H1 (cell line): ENCODE data around the gene ZNF831. TPM values are rescaled to one million over a fixed set of nuclear protein-coding genes. Genes with fewer than 3 reads are reported as not detected.

Experiments used
- CHD7 ChIP-seq: fragments of 300-600 bp; sonication (generic); IDR thresholded peaks from 2 replicates; pipeline ENCODE4 v1.7.1; 2012; ENCODE audit warnings: low read length, moderate library complexity, mild to moderate bottlenecking, inconsistent platforms; ENCODE audit not compliant: insufficient replicate concordance
- KDM4A ChIP-seq: IDR thresholded peaks from one replicate; pipeline ENCODE4 v1.7.1; 2012; ENCODE audit warnings: low read depth, mild to moderate bottlenecking, moderate library complexity, low read length, inconsistent platforms; ENCODE audit not compliant: severe bottlenecking
- RAD21 ChIP-seq, 2 experiments: IDR thresholded peaks in 1 of 2; conservative IDR thresholded peaks in 1 of 2; 2 replicates each; pipeline ENCODE4 v1.6.1; 2011; ENCODE audit warnings: low read depth in 2 of 2, low read length in 2 of 2, improper control_type of control experiment in 1 of 2, inconsistent platforms in 1 of 2, mild to moderate bottlenecking in 1 of 2, moderate library complexity in 1 of 2
- RXRA ChIP-seq: IDR thresholded peaks from 2 replicates; pipeline ENCODE4 v1.6.1; 2011; ENCODE audit warnings: low read depth, mild to moderate bottlenecking, low read length, moderate library complexity; ENCODE audit not compliant: insufficient read depth
- SP4 ChIP-seq: IDR thresholded peaks from 2 replicates; pipeline ENCODE4 v1.6.1; 2012; ENCODE audit warnings: low read length, inconsistent platforms
- TBP ChIP-seq: IDR thresholded peaks from 2 replicates; pipeline ENCODE4 v1.6.1; 2011; ENCODE audit warnings: low read depth, low read length, improper control_type of control experiment
- TCF12 ChIP-seq: IDR thresholded peaks from 2 replicates; pipeline ENCODE4 v1.6.1; 2011; ENCODE audit warnings: low read depth, mild to moderate bottlenecking, low read length
- polyA plus RNA-seq, 7 experiments: library from polyadenylated mRNA; depleted of rRNA in 3 of 7; stranded (reverse) in 5 of 7; unstranded in 2 of 7; fragments of >200 nt in 5 of 7; fragments of 200-250 nt in 2 of 7; gene quantifications; 1 replicate in 5 of 7; 2 replicates in 1 of 7; 4 replicates in 1 of 7; pipeline versions ENCODE4 v1.2.1 to v1.2.3, GENCODE V29; 2011 to 2013; ENCODE audit warnings: missing spikeins in 2 of 7, mixed read lengths in 2 of 7
- total RNA-seq: library from RNA; stranded (reverse); fragmentation: NEBNext Ultra II Directional; extraction: Animal tissue kit (Norgen Biotek cat#: 25700); gene quantifications from 2 replicates; pipeline ENCODE4 v1.2.1, GENCODE V29; 2021

The ZNF831 gene
- total and polyA plus RNA-seq, 2 of the 8 experiments (the other 6 are each of a cell fraction or from before 2014, with no cell fraction given) = not detected

GRCh38 chr20:59117526-59117925, 46.1 kb upstream of the ZNF831 start (continued):
- TF ChIP-seq CHD7 (no peak), TCF12 (no peak), RXRA (no peak), KDM4A (no peak), SP4 (no peak), TBP (no peak), RAD21 (IDR thresholded peaks at IDR 0.05 in 1 of 2, conservative IDR thresholded peaks at IDR 0.05 in 1 of 2; ENCODE audit: low read depth in 2 of 2, low read length in 2 of 2) (no peak)
